Stimulated activated CD4-positive, alpha-beta T cell treated with anti-CD3 and anti-CD28 coated beads, Interleukin-12 subunit alpha, Interleukin-12 subunit beta, amount 100 ng/mL, for 4 hours (primary cell): Measurements from ENCODE around the gene FILIP1L.
A peak's percentile ranks its signal among the peaks of the same experiment; 100 is the strongest.

Experiments
- DNase-seq: peaks from one replicate; pipeline ENCODE4 v3.0.0-alpha.2; 2020

The FILIP1L gene

GRCh38 chr3:99825004-99825640, 289.2 kb downstream of the FILIP1L start:
- no peak for DNase-seq

- no peak for DNase-seq
Observed at GRCh38 chr3:99823723-99824711, 290.3 kb downstream of the FILIP1L start.

GRCh38 chr3:99818818-99819217, 295.5 kb downstream of the FILIP1L start:
- DNase-seq, result no peak

- DNase-seq, result peak; percentile 98
Observed at GRCh38 chr3:99817437-99818240, 296.7 kb downstream of the FILIP1L start, which contains the start of gene CMSS1. Gene CMSS1 (plus strand): TSS chr3:99817862.

GRCh38 chr3:99817047-99817436, 297.3 kb downstream of the FILIP1L start:
- no peak for DNase-seq

- no peak for DNase-seq
Observed at GRCh38 chr3:99810403-99810802, 303.9 kb downstream of the FILIP1L start.

- no peak for DNase-seq
Observed at GRCh38 chr3:99809565-99809964, 304.7 kb downstream of the FILIP1L start.

- peak; percentile 16 for DNase-seq
Observed at GRCh38 chr3:99808163-99808794, 306.0 kb downstream of the FILIP1L start.

GRCh38 chr3:99805160-99805559, 309.1 kb downstream of the FILIP1L start:
- DNase-seq, result no peak

- no peak for DNase-seq
Observed at GRCh38 chr3:99803297-99803696, 311.0 kb downstream of the FILIP1L start.

- DNase-seq, result no peak
Observed at GRCh38 chr3:99799422-99799821, 314.9 kb downstream of the FILIP1L start.

GRCh38 chr3:99795573-99795972, 318.7 kb downstream of the FILIP1L start:
- DNase-seq, result no peak

GRCh38 chr3:99794485-99794884, 319.8 kb downstream of the FILIP1L start:
- no peak for DNase-seq

GRCh38 chr3:99789011-99789721, 325.1 kb downstream of the FILIP1L start:
- no peak for DNase-seq
